ACC112 (cell line): Measurements from ENCODE around the gene ESRRA.

Experiments used
- H2AFZ ChIP-seq: fragments of 200-600 bp; sonication (generic); one replicate; pipeline ENCODE4 v1.6.0; 2017; ENCODE audit warnings: antibody characterized with exemption, low read length; ENCODE audit not compliant: unreplicated experiment
- H3K27ac ChIP-seq: fragments of 200-600 bp; sonication (generic); 2 replicates; pipeline ENCODE4 v1.5.1; 2014; ENCODE audit warnings: low read depth, mild to moderate bottlenecking, antibody characterized with exemption, low read length, moderate library complexity
- H3K27me3 ChIP-seq: fragments of 200-600 bp; sonication (generic); 2 replicates; pipeline ENCODE4 v1.6.1; 2014; ENCODE audit warnings: mild to moderate bottlenecking, antibody characterized with exemption, low read length, moderate library complexity, mixed read lengths; ENCODE audit not compliant: insufficient read depth
- H3K36me3 ChIP-seq: fragments of 200-600 bp; sonication (generic); 2 replicates; pipeline ENCODE4 v1.6.1; 2016; ENCODE audit warnings: mild to moderate bottlenecking, antibody characterized with exemption, low read length, moderate library complexity, mixed read lengths; ENCODE audit not compliant: insufficient read depth
- H3K4me1 ChIP-seq: fragments of 200-600 bp; sonication (generic); one replicate; pipeline ENCODE4 v1.6.1; 2016; ENCODE audit warnings: low read length, mixed read lengths; ENCODE audit not compliant: insufficient read depth, unreplicated experiment, control insufficient read depth
- H3K4me3 ChIP-seq: fragments of 200-600 bp; sonication (generic); 2 replicates; pipeline ENCODE4 v1.5.1; 2014; ENCODE audit warnings: mild to moderate bottlenecking, low read depth, low read length
- H3K79me2 ChIP-seq: fragments of 200-600 bp; sonication (generic); one replicate; pipeline ENCODE4 v1.6.0; 2016; ENCODE audit warnings: low read length; ENCODE audit not compliant: control insufficient read depth, unreplicated experiment, insufficient read depth

Gene ESRRA

GRCh38 chr11:64286801-64287159 is 18.5 kb upstream of the ESRRA start:
- Histone ChIP-seq H3K4me3 (peak overlapping the region; percentile 82; the same call in 1 of the 2 replicates), H3K4me1 (no peaks in the 10 kb centered on the region), H3K79me2 (peaks cover 12% of the 10 kb centered on the region), H3K27ac (no peak overlapping the region), H3K36me3 (no peaks in the 10 kb centered on the region), H2AFZ (no peak overlapping the region), H3K27me3 (peaks cover 16% of the 10 kb centered on the region)

DNA sequence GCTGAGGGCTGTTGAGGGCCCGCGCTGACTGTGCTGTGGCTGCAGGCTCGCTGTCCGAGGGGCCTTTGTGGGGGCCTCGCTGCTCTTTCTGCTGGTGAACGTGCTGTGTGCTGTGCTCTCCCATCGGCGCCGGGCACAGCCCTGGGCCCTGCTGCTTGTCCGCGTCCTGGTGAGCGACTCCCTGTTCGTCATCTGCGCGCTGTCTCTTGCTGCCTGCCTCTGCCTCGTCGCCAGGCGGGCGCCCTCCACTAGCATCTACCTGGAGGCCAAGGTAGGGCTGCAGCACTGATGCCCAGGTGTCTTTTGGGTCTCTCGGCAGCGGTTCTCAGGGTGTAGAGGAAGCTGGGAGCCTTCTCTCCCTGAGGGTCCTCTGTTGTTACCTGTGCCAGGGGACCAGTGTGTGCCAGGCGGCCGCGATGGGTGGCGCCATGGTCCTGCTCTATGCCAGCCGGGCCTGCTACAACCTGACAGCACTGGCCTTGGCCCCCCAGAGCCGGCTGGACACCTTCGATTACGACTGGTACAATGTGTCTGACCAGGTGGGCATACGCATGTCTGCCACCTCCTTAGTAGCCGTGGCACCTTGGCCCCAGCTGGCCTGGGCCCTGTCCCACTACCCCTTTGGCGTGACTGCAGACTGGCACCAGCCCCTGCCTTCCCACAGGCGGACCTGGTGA is 17.5 kb upstream of the ESRRA start:
- no peaks in the 10 kb centered on the region for H3K36me3 ChIP-seq
- H3K4me3 ChIP-seq = no peak overlapping the region
- no peak overlapping the region for H3K27ac ChIP-seq
- no peaks in the 10 kb centered on the region for H3K4me1 ChIP-seq
- no peak overlapping the region for H2AFZ ChIP-seq
- H3K27me3 ChIP-seq = peaks cover 26% of the 10 kb centered on the region
- H3K79me2 ChIP-seq = peaks cover 12% of the 10 kb centered on the region

- H3K79me2 ChIP-seq = peaks cover 7% of the 10 kb centered on the region
- no peaks in the 10 kb centered on the region for H3K4me1 ChIP-seq
- H3K27me3 ChIP-seq = peaks cover 31% of the 10 kb centered on the region
- H3K36me3 ChIP-seq = no peaks in the 10 kb centered on the region
- no peak overlapping the region for H2AFZ ChIP-seq
- no peak overlapping the region for H3K27ac ChIP-seq
- no peak overlapping the region for H3K4me3 ChIP-seq
Observed at GRCh38 chr11:64288353-64288750, 17.0 kb upstream of the ESRRA start.

GRCh38 chr11:64289002-64289564 is 16.2 kb upstream of the ESRRA start:
- Histone ChIP-seq H3K4me3 (no peak overlapping the region), H3K4me1 (no peaks in the 10 kb centered on the region), H3K27me3 (peaks cover 38% of the 10 kb centered on the region), H3K36me3 (no peaks in the 10 kb centered on the region), H3K27ac (no peak overlapping the region), H2AFZ (no peak overlapping the region), H3K79me2 (peaks cover 2% of the 10 kb centered on the region)

DNA sequence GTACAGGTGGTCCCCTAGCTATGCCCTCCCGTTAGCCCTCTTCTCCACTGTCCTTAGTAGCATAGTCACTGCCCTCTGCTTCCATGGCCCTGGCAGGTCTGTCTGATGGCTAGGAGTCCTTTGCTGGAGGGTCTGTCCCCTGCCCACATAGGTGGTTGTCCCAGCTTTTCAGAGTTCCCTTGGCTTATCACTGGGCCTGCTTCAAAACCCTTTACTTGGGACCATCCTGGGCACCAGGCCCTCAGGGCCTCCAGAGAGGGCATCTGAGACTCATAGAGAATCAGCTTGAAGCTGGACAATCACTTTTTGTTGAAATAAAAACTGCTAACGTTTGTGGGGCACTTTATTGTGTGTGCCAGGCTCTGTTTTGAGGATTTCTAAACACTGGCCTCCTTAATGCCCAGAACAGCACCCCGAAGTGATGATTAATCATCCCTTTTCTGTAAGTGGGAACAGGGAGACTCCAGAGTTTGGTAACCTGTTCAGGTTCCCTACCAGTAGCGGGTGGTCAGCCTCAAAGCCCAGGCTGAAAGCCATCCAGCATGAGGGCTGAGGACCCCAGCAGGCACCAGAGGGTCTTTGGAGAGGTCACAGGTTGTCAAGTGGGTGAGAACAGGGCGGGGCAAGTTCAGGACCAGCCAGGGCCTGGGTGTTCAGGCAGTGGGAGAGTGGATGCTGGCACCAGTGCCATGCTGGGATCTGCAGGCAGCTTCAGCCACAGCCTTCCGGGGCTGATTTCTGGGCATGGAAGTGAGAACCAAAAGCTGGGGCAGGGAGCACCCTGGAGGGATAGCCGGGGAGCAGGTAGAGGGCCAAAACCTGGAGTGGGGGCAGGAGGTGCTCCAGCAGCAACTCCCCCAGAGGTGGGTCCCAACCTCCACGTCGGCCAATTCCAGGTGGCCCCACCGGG is 14.7 kb upstream of the ESRRA start:
- H3K36me3 ChIP-seq = no peaks in the 10 kb centered on the region
- no peak overlapping the region for H2AFZ ChIP-seq
- H3K27ac ChIP-seq = no peak overlapping the region
- no peaks in the 10 kb centered on the region for H3K4me1 ChIP-seq
- H3K4me3 ChIP-seq = no peak overlapping the region
- no peaks in the 10 kb centered on the region for H3K79me2 ChIP-seq
- H3K27me3 ChIP-seq = peaks cover 47% of the 10 kb centered on the region

DNA sequence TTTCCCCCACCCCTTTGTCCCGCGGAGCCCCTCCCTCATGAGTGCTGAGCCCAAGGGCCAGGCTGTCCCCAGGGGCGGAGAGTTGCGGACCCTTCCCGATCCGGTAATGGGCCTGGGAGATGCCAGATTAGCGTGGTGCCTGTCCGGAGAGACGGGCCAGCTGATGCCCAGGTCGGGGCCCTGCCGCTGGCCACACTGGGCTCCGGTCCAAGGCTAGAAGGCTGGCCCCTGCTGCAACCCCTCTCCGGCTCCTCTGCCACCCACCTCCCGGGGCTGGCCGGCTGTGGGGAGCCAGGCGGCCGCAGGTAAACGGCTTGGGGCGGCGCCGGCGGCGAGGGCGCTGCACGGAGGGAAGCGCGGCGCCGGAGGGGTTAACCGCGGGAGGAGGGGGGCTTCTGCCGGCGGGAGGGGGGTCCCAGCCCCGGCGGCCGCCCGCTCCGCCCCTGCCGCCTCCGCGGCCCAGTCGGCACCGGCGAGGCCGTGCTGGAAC is 14.0 kb upstream of the ESRRA start, which contains the start of gene KCNK4:
Gene KCNK4, plus strand, starts transcription at position 41 of the 490 bp plus-strand sequence. CDS start 1,717 bp downstream, outside the sequence.
- Histone ChIP-seq H3K27ac (no peak within 1 kb of the TSS), H3K36me3 (no peaks in the 10 kb centered on the region), H2AFZ (no peak within 1 kb of the TSS), H3K4me3 (peak within 1 kb of the TSS; percentile 60; the same call in 1 of the 2 replicates), H3K4me1 (no peaks in the 10 kb centered on the region), H3K79me2 (no peaks in the 10 kb centered on the region), H3K27me3 (peaks cover 50% of the 10 kb centered on the region)

DNA sequence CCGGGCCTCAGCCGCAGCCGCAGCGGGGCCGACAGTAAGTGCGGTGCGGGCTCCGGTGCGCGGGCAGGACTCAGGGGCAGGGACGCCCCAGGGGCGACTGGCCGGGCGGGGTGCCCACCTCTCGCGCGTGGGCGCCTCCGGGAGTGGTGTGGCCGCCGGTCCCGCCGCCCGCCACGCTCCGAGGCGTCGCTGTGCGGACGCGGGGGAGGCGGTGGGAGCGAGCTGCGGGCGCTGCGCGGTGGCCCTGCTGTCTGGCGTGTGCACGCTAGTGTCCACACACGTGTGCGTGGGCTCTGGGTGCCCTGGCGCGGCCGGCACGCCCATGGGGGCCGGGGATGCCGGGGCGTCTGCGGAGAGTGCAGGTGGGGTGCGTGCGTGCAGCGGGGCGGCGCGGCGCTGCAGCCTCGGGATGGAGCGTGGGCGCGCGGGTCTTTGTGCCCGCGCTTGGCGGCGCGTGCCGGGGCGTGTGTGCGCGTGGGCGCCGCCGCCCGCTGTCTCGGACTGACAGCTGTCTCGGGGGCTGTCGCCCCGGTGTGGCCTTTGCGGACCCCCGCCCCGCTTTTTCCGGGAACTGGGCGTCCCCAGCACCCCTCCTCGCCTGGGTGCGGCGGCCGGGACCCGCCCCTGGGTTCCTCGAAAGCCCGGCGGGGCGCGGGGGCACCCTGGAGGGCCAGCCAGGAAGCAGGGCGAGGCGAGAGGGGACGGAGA is 13.4 kb upstream of the ESRRA start:
- H3K27ac ChIP-seq = no peak overlapping the region
- H3K36me3 ChIP-seq = no peaks in the 10 kb centered on the region
- peaks cover 56% of the 10 kb centered on the region for H3K27me3 ChIP-seq
- no peaks in the 10 kb centered on the region for H3K4me1 ChIP-seq
- no peak overlapping the region for H2AFZ ChIP-seq
- H3K4me3 ChIP-seq = peak overlapping the region; percentile 60; the same call in 1 of the 2 replicates
- H3K79me2 ChIP-seq = no peaks in the 10 kb centered on the region

DNA sequence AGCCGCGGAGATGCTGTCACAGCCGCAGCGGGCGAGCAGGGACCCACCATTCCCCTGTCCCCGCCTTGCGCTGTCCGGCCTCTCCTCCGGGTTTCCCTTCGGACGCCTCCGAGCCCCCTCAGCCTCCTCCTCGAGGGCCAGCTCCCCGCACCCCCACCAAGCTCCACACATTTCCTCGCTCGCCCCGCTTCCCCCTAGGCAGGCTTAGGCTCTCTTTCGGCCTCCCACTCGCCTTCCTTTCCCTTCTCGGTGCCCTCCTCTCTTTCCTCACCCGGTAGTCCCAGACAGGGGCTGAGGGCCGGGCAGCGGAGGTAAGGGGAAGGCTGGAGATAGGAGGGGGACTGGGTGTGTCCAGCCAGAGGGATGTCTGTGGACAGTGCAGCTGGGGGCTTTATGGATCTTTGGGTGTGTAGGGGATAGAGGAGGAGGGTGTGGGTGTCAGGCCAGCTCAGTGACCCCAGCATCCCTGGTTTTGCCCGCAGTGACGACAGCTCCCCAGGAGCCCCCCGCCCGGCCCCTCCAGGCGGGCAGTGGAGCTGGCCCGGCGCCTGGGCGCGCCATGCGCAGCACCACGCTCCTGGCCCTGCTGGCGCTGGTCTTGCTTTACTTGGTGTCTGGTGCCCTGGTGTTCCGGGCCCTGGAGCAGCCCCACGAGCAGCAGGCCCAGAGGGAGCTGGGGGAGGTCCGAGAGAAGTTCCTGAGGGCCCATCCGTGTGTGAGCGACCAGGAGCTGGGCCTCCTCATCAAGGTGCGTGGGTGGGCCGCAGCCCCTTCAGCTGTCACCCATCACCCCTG is 12.7 kb upstream of the ESRRA start:
- no peaks in the 10 kb centered on the region for H3K36me3 ChIP-seq
- no peaks in the 10 kb centered on the region for H3K4me1 ChIP-seq
- H3K4me3 ChIP-seq = peak overlapping the region; percentile 60; the same call in 1 of the 2 replicates
- no peak overlapping the region for H2AFZ ChIP-seq
- no peak overlapping the region for H3K27ac ChIP-seq
- H3K27me3 ChIP-seq = peaks cover 63% of the 10 kb centered on the region
- H3K79me2 ChIP-seq = no peaks in the 10 kb centered on the region

DNA sequence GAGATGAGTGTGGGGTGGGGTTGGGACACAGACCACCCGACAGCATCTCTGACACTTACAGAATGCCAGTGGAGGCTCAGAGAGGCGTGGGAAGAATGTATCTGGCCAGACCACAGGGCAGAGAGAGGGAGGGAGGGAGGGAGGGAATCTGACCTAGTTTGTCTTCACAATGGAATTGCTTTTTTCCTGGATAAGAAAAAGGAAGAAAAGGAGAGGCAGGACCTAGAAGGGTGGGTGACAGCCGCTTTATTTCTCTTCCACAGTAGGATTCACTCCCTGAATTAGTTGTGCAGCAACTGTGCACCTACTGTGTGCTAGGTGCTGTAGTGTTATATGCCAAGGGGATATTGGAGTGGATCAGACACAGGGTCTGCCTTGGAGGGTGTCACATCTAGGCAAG is 10.6 kb upstream of the ESRRA start:
- Histone ChIP-seq H3K79me2 (no peaks in the 10 kb centered on the region), H3K27me3 (peaks cover 84% of the 10 kb centered on the region), H3K4me3 (no peak overlapping the region), H2AFZ (no peak overlapping the region), H3K4me1 (peaks cover 1% of the 10 kb centered on the region), H3K27ac (no peak overlapping the region), H3K36me3 (no peaks in the 10 kb centered on the region)
